GM21447 (cell line): ENCODE measurements around the gene RAD9A.

Source experiments
- ATAC-seq: cut with Tn5 transposase; IDR thresholded peaks from one replicate; pipeline ENCODE4 v1.9.1; 2021; ENCODE audit not compliant: unreplicated experiment

The RAD9A gene

DNA sequence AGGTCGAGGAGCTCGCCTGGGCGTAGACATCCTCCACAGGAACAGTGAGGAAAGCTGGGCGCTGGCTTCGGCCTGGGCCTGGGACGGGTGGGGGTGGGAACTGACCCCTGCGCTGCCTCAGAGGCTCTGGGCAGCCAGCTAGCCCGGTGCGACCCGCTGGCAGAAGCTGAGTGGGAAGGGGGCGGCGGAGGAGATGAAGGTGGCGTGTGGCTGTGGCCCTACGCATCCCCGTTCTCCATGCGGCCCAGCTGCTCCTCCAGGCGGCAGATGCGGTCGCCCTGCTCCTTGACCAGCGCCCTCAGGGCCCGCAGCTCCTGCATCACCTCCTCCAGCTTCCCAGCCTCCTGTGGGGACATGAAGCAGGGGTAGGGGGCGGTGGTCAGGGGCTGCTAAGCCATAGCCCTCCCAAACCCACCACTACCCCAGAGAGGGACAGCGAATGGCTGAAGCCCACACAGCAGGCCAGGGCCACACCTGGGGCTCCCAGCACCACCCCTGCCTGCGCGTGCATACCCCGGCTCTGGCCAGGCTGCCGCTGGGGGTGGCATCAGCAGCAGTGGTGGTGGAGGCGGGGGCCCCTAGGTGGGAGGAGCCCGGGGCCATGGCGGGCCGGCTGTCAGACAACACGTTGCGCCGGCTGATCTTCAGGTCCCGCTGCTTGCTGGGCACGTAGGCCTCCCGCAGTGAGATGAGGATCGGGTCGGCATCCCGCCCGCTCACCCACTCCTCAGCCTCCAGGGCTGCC lies 46.5 kb downstream of the RAD9A start:
- ATAC-seq = no peak

DNA sequence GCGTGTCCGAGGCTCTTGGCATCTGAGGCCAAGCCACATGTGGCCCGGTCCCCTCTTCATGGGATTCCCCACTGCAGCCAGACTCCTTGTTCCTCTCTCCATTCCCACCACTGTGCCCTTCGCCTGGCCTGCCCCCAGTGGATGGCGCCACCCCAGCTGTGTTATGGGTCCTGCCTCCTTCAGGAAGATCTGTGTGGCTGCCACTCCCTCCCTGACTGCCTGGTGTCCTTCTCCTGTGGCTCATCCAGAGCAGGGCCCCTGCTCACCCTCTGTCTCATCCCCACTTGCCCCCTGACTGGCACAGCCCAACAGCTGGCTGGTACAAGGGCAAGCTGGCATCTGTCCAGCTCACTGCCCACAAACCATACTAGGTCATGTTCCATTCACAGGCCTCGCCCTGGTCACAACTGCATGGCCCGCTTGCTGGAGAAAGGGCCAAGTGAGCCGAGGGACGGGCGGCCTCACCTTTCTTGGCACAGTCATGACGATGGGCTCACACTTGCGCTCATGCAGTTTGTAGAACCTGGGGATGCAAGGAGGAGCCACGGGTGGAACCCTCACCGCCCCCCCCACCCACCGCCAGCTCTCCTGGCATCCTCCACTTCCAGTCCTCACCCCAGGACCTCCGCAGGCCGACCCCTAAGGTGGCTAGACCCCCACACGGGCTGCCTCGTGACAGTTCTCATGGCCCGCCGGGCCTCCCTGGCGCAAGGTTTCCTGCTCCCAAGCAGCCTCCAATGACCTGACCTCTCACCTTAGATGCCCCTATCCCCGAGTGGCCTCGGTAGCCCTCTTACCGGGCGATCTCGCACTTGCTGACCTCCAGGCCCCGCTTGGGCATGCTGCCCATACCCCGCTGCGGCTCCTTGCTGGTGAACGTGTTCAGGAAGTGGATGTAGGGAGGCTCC lies 47.8 kb downstream of the RAD9A start:
- ATAC-seq = no peak

DNA sequence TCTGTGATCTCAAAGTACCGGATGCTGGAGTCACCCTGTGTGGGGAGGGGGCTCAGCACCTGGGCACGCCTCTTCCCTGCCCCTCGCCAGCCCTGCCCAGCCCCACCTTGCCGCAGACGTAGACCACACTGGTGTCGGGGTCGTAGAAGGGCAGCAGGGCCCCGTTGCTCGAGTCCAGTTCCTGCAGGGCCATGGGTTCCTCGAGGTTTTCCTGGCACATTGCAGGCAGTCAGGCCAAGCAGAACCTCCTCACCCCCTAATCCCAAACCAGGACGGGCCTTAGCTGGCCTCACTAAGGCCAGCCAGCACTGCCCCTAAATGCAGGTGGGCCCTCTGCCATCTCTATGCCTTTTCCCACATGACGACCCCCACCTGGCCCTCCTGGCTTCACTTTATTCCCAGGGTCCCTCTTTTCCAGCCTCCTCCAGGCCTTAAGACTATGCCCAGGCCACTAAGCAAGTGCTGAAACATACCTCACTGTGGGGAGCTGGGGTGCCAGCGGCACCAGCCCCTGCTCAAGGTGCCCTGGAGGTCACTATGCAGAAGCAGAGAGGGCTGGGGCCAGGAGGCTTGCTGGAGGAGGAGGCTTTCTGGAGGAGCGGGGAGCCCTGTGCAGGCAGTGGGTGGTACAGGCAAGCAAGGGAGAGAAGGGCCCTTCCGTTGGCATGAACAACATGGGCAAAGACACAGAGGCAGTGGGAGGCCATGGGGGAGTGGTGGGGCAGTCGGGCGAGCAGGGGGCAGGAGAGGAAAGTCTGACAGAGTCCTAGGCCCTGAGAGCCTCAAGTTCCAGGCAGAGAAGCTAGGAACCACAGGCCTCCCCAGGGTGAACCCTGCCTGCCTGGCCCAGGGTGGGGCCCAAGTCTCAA lies 48.7 kb downstream of the RAD9A start:
- no peak for ATAC-seq

DNA sequence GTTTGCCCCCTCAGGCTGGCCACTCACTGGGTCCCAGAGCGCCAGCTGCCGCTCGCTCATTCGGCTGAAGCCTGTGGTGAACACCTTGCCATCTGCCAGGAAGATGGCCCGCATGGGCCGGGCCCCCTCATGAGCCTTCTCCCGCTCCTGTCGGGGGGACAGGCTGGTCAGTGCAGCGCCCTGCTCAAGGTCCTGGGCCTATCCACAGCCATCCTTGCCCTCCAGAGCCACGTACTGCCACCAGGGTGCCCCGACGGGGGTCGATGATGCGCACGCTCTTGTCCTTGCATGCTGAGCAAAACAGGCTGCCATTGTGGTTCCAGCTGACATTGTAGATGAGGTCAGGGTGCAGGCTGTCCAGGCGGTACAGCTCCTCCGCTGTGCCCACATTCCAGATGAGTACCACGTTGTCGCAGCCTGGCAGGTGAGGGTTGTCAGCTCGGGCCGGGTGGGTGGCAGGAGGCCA lies 49.3 kb downstream of the RAD9A start:
- no peak for ATAC-seq

DNA sequence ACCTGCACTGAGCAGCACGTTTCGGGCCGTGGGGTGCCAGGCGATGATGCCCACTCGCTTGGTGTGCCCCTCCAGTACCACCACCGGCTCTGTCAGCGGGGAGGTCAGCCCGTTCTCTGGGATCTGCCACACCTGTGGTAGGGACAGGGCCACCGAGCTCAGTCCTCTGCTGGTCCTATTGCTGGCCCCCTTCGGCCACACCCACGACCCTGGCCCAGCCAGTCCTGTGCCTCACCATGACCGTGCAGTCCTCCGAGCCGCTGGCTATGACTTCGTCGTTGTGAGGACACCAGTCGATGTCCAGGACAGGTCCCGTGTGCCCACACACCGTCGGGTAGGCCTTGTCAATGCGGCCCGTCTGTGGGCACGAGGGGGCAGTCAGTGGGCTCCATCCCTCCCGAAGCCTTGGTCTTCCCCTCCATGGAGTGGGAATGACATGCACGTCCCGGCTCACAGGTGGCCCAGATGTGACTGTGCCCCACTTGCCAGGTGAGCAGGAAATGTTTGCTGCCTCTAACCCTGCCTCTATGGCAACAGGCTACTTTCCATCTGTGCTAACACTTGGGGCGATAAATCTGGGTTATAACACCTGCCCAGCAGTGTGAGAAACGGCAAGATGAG lies 50.1 kb downstream of the RAD9A start:
- no peak for ATAC-seq

DNA sequence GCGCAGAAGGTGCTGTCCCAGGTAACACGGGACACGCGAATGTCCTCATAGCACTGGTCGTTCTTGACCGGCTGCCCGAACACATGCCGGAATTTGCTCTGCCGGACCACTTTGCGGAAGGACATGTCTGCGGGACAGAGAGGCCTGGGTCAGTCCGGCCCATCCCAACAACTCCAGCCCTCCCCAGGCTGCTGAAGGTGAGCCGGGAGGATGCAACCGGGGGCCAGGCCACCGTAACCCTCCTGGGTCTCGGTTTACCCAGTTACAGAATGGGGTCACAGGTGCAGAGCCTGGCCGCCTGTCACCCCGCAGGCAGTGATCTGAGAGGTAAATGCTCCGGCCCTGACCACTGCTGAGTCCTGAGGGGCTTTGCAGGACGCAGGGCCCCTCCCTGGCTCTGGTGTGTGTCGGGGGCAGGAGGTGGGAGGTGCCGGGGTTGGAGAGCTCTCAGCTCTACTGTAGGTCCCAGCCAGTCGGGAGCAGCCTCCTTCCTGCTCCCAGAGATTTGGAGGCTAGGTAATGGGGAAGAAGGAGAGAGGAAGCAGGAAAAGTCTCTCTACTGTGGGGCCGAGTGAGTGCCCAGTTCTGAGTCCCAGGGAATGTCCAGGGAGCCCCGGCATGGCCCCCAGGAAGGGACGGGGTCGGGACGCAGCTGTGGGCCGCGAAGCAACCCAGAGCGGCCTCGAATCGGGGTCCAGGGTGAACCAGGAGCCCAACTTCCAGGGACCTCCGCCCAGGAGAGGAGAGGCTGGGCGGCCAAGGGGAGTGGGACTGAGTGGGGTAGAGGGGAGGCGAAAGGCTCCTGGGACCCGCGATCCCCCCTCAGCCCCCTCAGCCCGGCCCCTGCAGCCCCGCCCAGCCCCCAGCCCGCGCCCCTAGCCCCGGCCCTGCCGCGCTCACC lies 51.0 kb downstream of the RAD9A start:
- ATAC-seq = no peak

DNA sequence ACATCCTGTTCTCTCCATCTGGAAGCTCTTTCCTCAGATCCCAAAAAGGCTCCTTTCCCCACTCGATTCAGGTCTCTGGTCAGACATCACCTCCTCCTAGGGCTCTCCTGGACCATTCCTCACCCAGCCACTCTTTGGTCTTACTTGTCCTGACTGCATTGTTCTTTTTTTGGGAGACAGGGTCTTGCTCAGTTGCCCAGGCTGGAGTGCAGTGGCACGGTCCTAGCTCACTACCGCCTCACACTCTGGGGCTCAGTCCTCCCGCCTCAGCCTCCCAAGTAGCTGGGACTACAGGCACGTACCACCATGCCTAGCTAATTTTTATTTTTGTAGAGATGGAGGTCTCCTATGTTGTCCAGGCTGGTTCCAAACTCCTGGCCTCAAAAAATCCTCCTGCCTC lies 53.7 kb downstream of the RAD9A start:
- no peak for ATAC-seq
